Measurements from ENCODE around the gene ITGA4.

DNA sequence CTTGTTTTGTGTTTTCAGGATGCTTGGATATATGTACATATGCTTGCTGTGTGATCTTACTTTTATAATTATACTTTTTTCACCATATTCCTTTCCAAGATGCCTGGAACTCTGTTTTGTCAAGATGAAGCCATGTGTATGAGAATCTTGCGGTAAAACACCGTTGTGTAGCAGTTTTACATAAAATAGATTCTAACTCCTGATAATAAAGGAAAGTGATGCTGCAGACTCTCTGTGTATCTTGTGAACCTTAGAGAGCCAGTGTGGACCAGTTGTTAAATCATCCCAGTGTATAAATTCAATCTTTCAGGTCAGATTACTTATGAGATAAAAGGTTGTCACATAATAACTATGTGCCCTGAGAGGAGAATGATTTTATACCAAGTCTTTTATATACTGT lies 12.5 kb upstream of the ITGA4 start:
- TF ChIP-seq, protein P1, sequence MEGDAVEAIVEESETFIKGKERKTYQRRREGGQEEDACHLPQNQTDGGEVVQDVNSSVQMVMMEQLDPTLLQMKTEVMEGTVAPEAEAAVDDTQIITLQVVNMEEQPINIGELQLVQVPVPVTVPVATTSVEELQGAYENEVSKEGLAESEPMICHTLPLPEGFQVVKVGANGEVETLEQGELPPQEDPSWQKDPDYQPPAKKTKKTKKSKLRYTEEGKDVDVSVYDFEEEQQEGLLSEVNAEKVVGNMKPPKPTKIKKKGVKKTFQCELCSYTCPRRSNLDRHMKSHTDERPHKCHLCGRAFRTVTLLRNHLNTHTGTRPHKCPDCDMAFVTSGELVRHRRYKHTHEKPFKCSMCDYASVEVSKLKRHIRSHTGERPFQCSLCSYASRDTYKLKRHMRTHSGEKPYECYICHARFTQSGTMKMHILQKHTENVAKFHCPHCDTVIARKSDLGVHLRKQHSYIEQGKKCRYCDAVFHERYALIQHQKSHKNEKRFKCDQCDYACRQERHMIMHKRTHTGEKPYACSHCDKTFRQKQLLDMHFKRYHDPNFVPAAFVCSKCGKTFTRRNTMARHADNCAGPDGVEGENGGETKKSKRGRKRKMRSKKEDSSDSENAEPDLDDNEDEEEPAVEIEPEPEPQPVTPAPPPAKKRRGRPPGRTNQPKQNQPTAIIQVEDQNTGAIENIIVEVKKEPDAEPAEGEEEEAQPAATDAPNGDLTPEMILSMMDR (IDR thresholded peaks at IDR 0.05), result no peak
- no peak for TF ChIP-seq POLR2A (IDR thresholded peaks at IDR 0.05)
